ENCODE results near the gene SMARCA2.
A peak's percentile ranks its signal among the peaks of the same experiment; 100 is the strongest.
"Not testable (repeated sequence)": the region's sequence is repeated elsewhere in the genome, so short reads cannot be mapped to it uniquely, and the experiment has no call there.

SMARCA2 gene

GRCh38 chr9:2144619-2145018 is 129.5 kb downstream of the SMARCA2 start:
- DNase-seq (ENCODE audit: low spot score): no peak

DNA sequence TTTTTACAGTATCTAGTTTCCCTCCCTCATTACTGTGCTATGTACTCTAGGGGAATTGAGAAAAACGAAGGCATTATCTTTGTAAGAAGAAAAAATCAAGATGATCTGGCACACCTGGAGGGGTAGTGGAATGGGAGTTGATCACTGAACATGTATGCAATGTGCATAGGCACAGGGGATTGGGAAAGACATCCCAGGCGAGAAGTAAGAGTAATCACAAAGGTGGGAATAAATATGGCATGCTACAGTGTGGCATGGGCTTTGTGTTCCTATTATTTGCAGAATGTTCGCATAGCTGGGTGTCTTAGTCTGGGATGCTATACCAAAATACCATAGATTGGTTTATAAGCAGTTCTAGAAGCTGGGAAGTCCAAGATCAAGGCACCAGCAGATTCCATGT is 130.6 kb downstream of the SMARCA2 start:
- DNase-seq (ENCODE audit: low spot score): no peak

GRCh38 chr9:2146700-2147099 is 131.6 kb downstream of the SMARCA2 start:
- DNase-seq (ENCODE audit: low spot score): not testable (repeated sequence)

- no peak for DNase-seq (ENCODE audit: low spot score)
Measured at GRCh38 chr9:2150338-2150737, 135.2 kb downstream of the SMARCA2 start.

- DNase-seq (ENCODE audit: low spot score): no peak
Measured at GRCh38 chr9:2151171-2151570, 136.0 kb downstream of the SMARCA2 start.

GRCh38 chr9:2152966-2153629 is 138.0 kb downstream of the SMARCA2 start:
- DNase-seq (ENCODE audit: low spot score): no peak

GRCh38 chr9:2153630-2154217 is 138.6 kb downstream of the SMARCA2 start:
- no peak for DNase-seq (ENCODE audit: low spot score)

DNA sequence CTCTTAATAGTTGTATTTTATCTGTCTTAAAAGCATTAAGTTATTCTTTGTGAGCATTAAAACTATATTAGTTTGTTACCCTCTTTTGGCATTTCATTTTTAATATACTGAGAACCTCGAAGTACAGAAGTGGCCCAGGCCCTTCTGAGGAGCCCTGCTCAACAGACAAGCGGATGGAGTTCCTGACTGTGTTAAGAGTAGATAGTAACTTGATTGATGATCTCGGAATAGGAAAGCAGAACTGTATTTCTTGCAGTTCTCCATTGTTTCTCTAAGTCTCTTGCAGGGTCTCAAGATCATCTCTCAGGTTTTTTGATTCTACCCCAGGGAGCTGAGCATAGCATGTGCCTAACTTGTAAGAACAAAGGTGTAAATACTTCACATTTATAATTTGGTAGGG is 139.6 kb downstream of the SMARCA2 start:
- DNase-seq (ENCODE audit: low spot score): no peak

DNA sequence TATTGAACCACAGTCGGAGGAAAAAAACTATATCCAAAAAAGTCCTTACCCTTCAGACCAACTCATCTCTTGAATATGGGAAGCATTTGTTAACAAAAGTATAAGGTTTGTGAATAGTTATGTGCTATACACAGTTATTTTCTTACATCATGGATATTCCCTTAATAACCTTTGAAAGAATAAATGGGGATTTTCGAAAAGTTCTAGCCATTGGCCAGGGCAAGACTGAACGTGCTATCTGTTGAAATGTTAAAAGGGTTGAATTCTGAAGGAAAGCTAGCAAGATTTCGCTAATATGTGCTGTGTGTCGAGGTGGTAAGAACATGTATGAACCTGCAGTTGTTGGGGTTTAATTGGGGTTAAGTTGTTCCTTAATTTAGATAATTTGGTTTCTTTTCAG is 140.8 kb downstream of the SMARCA2 start:
- no peak for DNase-seq (ENCODE audit: low spot score)

DNA sequence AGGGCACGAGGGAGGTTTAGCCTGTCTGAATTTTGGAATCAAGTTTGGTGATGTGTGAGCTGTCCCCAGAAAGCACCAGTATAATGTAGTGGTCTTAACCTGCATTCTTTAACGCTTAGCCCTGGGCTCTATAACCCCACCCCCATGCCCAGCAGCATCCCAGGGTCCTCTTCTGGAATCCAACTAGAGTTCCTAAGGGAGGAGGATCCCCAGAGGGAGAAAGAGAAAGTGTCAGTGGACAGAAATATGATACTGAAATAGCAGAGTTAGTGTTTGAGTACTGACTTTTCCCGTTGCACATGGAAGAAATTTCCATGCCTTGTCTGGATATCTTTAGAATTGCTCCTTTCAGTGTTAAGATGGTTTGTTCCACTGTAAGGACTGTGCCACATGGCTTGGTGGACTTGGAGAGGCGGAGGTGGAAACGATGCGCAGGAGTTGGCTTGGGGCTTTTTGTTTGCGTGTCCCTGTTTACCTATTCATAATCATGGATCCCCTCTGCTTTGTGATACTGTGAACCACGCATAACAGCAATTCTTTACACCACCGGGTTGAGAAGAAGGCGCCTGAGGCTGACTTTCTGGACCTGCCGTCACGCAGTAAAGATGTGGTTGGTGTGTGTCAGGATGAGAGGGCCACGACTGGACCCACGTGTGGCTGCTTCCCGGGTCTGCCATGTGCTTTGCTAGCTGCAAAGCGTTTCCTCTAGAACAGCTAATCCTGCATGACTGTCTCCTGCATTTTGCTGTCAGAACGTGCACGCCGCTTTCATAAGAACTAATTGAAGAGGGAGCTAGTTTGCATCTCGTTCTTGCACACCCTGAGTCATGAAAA is 142.3 kb downstream of the SMARCA2 start:
- peak; percentile 30 for DNase-seq (ENCODE audit: low spot score)

DNA sequence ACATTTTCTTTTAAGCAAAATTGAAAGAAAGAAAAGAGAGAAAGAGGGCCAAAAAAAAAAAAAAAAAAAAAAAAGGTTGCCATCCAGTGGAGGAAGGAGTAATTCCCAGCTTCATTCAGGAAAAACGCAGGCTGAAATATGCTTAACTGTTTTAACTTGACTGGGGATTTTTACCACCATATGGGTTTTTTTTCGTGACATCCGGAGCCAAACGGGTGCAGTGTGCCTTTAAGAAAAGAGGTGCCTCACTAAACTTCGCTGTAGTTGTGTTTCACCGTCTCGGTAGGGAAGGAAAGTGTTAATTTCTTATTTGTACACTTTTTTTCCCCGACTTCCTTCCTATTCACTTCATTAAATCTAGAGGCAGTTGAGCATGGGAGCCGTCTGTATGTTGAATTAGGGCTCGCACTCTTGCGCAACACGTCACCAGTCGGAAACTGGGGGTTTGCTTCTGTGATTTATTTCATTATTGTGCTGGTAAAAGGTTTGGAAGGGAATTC is 143.0 kb downstream of the SMARCA2 start:
- DNase-seq (ENCODE audit: low spot score): no peak

GRCh38 chr9:2158766-2159430 is 143.8 kb downstream of the SMARCA2 start:
- no peak for DNase-seq (ENCODE audit: low spot score)

DNA sequence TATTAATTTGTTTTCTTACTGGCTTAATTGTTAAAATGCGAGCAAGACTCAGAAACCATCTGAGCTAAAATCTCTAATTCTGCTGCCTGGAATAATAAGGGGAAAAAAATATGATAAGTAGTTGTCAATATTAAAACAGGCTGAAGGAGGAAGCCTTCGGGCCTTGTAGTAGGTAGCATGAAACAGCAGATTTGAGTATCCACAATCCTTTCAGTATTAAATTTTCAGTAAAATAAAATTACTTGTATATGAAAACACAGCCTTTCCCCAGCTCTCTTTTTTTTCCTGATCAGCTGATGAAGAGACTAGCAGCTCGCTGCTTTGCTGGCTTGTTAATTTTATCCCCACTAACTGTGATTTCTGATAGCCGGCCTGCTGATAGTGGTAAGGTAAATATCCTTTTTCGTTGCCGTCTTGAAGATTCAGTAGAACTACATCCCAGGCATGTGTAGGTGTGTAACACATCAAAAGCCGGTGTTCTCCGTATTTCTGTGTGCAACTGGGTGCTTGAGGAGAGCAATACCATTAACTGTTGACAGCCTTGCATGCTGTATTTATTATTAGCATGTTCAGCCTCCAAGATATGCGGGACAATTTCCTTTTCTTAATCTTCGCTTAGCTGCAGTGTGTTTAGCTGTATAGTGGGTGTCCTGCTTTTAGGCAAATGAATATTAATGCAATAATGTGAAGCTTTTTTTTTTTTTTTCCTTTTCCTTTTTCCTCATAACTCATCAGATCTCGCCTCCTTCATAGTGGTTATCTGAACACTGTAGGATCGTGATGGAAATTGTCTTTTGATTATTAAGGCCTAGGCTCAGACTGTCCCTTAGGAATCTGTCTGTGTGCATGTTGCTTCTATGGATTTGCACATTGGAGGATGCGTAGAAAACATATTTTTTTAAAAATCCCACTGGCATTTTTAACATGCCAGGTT is 144.6 kb downstream of the SMARCA2 start:
- no peak for DNase-seq (ENCODE audit: low spot score)

GRCh38 chr9:2161661-2162060 is 146.5 kb downstream of the SMARCA2 start:
- DNase-seq (ENCODE audit: low spot score): no peak

DNA sequence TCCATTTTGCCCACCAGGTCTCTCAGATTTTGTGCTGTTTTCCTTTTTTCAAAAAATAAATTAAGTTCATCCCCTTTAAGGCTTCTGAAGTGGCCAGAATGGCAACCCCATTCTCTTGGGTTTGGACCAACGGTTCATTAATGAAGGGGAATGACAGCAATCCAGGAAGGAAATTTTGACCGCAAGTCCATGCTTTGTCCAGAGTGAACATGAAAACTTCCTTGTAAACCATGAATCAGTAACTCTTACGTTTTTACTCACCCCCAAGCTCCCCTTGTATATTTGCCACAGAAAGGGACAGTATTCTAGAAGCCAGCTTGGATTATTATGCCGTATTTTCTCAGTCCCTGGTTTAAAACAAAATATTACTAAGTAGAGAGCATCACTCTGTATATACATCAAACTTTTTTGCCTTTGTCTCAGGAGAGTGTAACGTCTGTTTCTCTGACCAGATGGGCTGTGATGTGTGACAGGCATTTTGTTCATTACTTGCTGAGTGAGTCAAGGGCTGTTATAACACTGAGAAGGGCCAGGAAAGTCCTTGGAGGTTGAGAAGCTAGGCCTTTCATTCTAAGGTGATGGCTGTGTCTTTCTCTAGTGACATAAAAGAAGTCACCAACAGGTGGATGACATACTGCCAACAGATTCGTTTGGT is 148.2 kb downstream of the SMARCA2 start:
- no peak for DNase-seq (ENCODE audit: low spot score)

GRCh38 chr9:2164268-2164667 is 149.1 kb downstream of the SMARCA2 start:
- no peak for DNase-seq (ENCODE audit: low spot score)

DNA sequence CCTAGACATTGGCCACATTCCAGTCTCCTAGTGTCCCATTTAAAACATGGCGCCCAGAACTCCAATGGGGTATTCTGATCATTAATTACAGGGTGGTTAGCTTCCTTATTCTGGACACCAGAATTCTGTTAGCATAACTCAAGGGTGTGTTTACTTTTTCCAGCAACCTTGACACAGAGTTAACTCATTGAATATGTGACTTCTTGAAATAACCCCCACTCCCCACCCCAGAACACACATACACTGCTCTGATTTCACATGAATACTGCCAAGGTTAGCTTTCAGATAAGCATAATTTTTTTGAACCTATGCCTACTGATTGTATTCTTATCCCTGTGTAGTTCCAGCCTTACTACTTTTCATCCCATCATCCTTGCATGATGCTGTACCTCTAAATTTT is 151.1 kb downstream of the SMARCA2 start:
- no peak for DNase-seq (ENCODE audit: low spot score)

GRCh38 chr9:2169035-2169434 is 153.9 kb downstream of the SMARCA2 start:
- DNase-seq (ENCODE audit: low spot score): no peak

GRCh38 chr9:2170722-2171121 is 155.6 kb downstream of the SMARCA2 start:
- no peak for DNase-seq (ENCODE audit: low spot score)

DNA sequence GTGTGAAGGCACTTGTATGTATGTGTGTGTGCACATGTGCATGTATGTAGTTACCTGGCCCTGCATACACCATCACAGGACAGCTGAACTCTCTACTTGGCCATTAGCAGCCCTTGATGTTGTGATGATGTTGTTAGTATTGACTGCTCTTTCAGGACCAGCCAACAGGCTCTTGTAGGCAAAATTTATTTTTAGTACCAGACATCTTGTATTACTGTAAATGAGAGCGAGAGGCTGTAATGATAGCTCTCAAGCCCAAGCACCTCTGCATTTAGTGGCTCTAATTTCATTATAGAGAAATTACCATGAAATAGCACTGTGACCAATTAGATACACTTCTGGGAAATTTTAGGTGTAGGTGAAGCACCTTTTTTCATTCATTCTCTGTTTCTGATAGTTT is 158.0 kb downstream of the SMARCA2 start:
- DNase-seq (ENCODE audit: low spot score): no peak

GRCh38 chr9:2173861-2174260 is 158.7 kb downstream of the SMARCA2 start:
- DNase-seq (ENCODE audit: low spot score): no peak
